Nephron (organoid): ENCODE results near the gene BARX2.

Experiments used
- H3K27ac Mint-ChIP-seq, 3 experiments: 2 replicates each; pipeline ENCODE4 v1.8.0; 2020; ENCODE audit warnings: mixed read lengths in 3 of 3, mild to moderate bottlenecking in 2 of 3, moderate library complexity in 1 of 3
- H3K27me3 Mint-ChIP-seq: 2 replicates; pipeline ENCODE4 v1.8.0; 2021; ENCODE audit warnings: low read depth, mild to moderate bottlenecking, moderate library complexity, mixed read lengths
- H3K36me3 Mint-ChIP-seq: 2 replicates; pipeline ENCODE4 v1.8.0; 2020; ENCODE audit warnings: low read depth, mixed read lengths
- H3K4me1 Mint-ChIP-seq: 2 replicates; pipeline ENCODE4 v1.8.0; 2020; ENCODE audit warnings: mixed read lengths
- H3K4me3 Mint-ChIP-seq, 3 experiments: 2 replicates each; pipeline ENCODE4 v1.8.0; 2020; ENCODE audit warnings: mild to moderate bottlenecking in 3 of 3, mixed read lengths in 3 of 3, moderate library complexity in 2 of 3
- H3K9me3 Mint-ChIP-seq: 2 replicates; pipeline ENCODE4 v1.8.0; 2020; ENCODE audit warnings: mixed read lengths
- CTCF ChIP-seq, 3 experiments: fragments of 200-600 bp; sonication (generic); IDR thresholded peaks; one replicate each; pipeline ENCODE4 v1.5.0; 2021; ENCODE audit warnings: antibody characterized with exemption in 3 of 3; ENCODE audit not compliant: unreplicated experiment in 3 of 3

BARX2 gene

DNA sequence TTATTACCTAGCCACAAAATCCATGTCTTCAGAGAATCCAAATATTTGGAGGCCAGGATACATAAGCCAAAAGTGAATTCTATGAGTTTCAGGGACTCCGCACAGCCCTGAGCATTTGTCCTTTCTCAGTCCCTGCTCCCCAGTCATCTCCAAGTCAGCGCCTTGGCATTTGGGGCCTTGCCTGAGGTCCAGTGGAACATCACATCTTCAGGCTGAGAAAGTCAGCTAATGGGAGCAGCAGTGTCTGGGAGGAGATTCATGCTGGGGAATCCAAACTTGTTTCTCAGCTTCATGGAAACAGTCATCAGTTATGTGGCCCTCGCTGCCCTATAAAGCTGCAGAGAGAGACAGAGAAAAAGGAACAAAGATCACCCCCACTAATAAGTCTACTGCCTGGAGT, 70.9 kb downstream of the BARX2 start:
- Mint-ChIP-seq H3K27me3 (peaks cover 12% of the 10 kb centered on the region), H3K36me3 (no peaks in the 10 kb centered on the region), H3K4me1 (no peaks in the 10 kb centered on the region), H3K9me3 (peaks cover 13% of the 10 kb centered on the region), H3K4me3 (no peak overlapping the region), H3K27ac (no peak overlapping the region)
- no peak for TF ChIP-seq CTCF (IDR thresholded peaks at IDR 0.05; ENCODE audit: unreplicated experiment in 3 of 3)

DNA sequence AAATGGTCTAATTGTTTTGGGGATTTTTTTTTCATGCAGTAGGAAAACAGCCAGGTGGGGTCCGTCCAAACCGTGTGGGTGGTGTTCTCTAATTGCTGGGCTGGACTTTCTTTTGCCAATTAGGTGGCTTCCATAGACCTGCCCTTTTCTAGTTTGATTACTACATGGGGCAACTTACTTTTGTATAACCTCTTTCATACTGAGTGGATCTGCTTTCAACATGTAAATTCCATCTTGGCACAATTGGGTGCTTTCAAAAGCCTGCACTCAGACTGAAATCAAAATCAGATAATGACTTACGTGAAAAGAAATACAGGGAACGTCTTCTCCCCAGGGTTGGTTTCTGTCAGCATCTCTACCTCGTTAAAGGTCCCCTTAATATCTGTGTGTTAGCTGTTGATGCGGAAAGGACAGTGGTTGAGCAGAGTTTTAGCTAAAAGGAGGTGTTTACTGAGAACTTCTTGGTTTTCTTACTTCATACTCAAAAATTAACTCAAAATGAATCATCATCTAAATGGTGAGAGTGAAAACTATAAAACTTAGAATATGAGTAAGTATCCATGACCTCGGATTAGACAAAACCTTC, 72.1 kb downstream of the BARX2 start:
- H3K27ac Mint-ChIP-seq: no peak overlapping the region
- H3K4me1 Mint-ChIP-seq: no peaks in the 10 kb centered on the region
- no peak for TF ChIP-seq CTCF (IDR thresholded peaks at IDR 0.05; ENCODE audit: unreplicated experiment in 3 of 3)
- H3K4me3 Mint-ChIP-seq: no peak overlapping the region
- H3K36me3 Mint-ChIP-seq: no peaks in the 10 kb centered on the region
- peaks cover 12% of the 10 kb centered on the region for H3K27me3 Mint-ChIP-seq
- peaks cover 13% of the 10 kb centered on the region for H3K9me3 Mint-ChIP-seq

- Mint-ChIP-seq H3K9me3 (peaks cover 13% of the 10 kb centered on the region), H3K4me1 (peaks cover 19% of the 10 kb centered on the region), H3K4me3 (no peak overlapping the region), H3K27me3 (peaks cover 17% of the 10 kb centered on the region), H3K27ac (no peak overlapping the region), H3K36me3 (no peaks in the 10 kb centered on the region)
- no peak for TF ChIP-seq CTCF (IDR thresholded peaks at IDR 0.05; ENCODE audit: unreplicated experiment in 3 of 3)
Measured at GRCh38 chr11:129451524-129451923, 75.9 kb downstream of the BARX2 start.

DNA sequence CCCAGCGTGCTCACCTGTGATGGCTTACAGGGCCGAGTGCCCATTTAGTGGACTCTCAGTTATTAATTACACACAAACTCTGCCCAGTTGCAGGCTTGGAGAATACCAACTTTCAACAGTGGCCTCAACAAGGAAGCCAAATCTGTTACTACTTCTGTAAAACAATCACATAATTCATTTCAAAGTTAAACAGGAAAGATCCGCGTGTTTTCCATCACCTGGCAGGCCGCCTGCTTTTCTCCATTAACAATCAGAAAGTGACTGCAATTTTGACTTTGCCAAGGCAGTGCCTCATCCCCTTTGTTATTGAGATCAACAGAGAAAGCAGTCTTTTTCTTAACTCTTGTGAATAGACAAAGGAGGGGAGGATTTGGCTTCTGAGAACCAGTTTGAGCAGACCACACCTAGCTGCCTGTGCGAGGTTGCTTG, 77.7 kb downstream of the BARX2 start:
- Mint-ChIP-seq H3K4me3 (no peak overlapping the region), H3K4me1 (peaks cover 30% of the 10 kb centered on the region), H3K27me3 (peaks cover 18% of the 10 kb centered on the region), H3K36me3 (no peaks in the 10 kb centered on the region), H3K9me3 (peaks cover 5% of the 10 kb centered on the region), H3K27ac (no peak overlapping the region)
- TF ChIP-seq CTCF (IDR thresholded peaks at IDR 0.05; ENCODE audit: unreplicated experiment in 3 of 3): no peak

- Mint-ChIP-seq H3K4me1 (peaks cover 38% of the 10 kb centered on the region), H3K9me3 (no peaks in the 10 kb centered on the region), H3K36me3 (no peaks in the 10 kb centered on the region), H3K27me3 (peaks cover 19% of the 10 kb centered on the region), H3K27ac (no peak overlapping the region), H3K4me3 (no peak overlapping the region)
- no peak for TF ChIP-seq CTCF (IDR thresholded peaks at IDR 0.05; ENCODE audit: unreplicated experiment in 3 of 3)
Measured at GRCh38 chr11:129455101-129455500, 79.5 kb downstream of the BARX2 start.
